Activated CD4-positive, alpha-beta T cell treated with anti-CD3 and anti-CD28 coated beads, Interleukin-2, amount 50 U/mL, for 1 hour (primary cell): Measurements from ENCODE around the gene KDM1A.

Experiments used
- DNase-seq: peaks from one replicate; pipeline ENCODE4 v3.0.0-alpha.2; 2020

The KDM1A gene

DNA sequence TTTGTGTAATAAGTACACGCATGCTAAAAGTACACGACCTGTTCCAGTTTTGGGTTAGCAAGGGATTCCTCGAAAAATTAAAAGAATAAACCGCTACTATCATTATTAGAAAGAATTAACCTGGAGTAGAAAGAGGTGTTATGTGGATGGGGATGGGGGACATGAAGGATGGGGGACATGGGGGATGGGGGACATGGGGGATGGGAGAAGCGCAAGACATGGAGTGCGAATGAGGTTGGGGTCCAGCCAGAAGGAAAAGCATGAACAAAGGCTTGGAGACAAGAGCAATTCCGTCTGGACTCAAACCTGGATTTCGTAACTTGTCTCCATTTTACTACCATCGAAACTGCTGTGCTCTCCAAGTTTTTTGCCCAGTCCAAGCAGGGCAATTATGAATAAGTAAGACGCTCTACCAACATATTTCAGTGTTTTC is 591 bp upstream of the KDM1A start:
- DNase-seq: no peak

- peak; percentile 6 for DNase-seq
These were observed 776 bp downstream of the KDM1A start for GRCh38 chr1:23019863-23020625.

- DNase-seq: no peak
These were observed 1.6 kb downstream of the KDM1A start for GRCh38 chr1:23020706-23021405.

GRCh38 chr1:23021834-23022233 is 2.6 kb downstream of the KDM1A start:
- no peak for DNase-seq

DNA sequence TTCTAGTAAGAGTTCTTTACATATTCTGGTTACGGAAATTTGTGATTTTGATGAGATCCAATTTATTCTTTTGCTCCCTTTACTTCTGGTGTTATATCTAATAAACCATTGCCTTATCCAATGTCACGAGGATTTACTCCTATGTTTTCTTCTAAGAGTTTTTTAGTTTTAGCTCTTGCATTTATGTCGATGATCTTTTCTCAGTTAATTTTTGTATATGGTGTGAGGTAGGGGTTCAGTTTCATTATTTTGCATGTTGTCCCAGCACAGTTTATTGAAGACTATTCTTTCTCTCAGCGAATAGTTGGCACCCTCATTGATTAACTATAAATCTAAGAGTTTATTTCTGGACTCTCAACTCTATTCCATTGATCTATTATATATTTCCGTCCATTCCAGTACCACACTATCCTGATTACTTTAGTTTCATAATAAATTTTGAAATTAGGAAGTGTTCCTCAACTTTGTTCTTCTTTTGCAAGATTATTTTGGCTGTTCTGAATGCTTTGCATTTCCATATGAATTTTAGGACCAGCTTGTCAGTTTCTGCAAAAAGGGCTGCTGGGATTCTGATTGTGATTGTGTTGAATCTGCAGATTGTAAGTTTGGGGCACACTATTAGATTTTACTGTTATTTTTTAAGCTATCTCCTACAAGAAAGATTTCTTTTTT is 4.0 kb downstream of the KDM1A start:
- no peak for DNase-seq

GRCh38 chr1:23026568-23026967 is 7.3 kb downstream of the KDM1A start:
- no peak for DNase-seq

GRCh38 chr1:23027352-23027907 is 8.2 kb downstream of the KDM1A start:
- no peak for DNase-seq

GRCh38 chr1:23029337-23029736 is 10.1 kb downstream of the KDM1A start:
- no peak for DNase-seq

GRCh38 chr1:23035823-23036452 is 16.7 kb downstream of the KDM1A start:
- no peak for DNase-seq

DNA sequence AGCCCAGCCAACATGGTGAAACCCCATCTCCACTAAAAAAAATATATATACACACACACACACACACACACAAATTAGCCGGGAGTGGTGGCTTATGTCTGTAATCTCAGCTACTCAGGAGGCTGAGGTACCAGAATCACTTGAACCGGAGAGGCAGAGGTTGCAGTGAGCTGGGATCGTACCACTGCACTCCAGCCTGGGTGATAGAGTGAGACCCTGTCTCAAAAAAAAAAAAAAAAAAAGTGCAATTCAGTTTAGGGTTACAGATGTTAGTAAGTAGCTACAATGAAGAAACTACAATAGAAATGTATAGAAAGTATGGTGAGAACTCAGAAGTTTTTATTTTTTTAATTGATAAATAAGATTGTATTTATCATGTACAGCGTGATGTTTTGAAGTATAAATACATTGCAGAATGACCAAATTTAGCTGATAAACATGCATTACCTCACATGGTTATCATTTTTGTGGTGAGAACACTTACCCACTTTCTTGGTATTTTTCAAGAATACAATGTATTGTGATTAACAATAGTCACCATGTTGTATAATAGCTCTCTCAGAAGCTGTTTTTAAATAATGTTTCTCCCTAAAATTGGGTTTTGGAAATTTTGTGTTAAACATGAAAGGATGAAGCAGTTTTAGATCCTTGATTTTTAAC is 17.9 kb downstream of the KDM1A start:
- DNase-seq: no peak

DNA sequence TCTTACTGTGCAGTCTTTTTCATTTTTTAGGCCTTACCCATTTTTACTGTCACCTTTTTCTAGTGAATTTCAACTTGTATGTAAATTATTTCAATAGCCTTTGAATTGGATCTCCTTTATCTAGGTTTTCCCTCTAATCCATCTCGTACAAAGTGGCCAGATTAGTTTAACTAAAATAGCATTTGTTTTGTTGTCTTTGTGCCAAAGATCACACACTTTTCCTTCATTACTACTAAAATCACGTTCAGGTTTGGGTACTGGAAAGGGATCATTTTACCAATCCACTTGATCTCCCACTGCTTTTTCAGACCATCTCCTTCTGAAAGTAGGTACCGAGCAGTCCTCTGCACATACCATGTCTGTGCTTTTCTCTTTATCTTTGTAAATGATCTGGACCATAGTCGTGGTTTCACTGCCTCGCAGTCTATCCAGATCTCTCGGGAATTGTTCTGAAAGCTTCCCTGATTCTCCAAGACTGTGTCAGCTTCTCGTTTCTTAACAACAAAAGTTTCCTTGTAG is 20.1 kb downstream of the KDM1A start:
- DNase-seq: no peak

- DNase-seq: no peak
These were observed 21.2 kb downstream of the KDM1A start for GRCh38 chr1:23040509-23040908.

DNA sequence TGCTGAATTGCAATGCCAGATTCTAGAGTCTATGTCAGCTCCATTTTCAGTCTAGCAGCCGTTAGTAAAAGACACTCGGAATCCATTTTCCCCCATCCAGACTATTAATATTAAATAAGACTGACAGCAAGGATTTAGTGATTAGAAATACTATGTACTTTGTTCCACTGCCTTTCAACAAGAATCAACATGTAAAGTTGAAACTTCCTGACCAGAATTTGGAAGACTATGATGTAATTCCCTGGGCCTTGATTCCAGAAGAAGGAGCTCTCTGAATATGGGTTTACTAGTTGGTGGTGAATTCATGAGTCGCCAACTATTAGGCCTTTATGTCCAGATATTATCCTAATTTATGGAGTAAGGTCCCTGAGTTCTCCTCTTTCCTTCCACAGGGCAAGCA is 24.8 kb downstream of the KDM1A start:
- DNase-seq: no peak

DNA sequence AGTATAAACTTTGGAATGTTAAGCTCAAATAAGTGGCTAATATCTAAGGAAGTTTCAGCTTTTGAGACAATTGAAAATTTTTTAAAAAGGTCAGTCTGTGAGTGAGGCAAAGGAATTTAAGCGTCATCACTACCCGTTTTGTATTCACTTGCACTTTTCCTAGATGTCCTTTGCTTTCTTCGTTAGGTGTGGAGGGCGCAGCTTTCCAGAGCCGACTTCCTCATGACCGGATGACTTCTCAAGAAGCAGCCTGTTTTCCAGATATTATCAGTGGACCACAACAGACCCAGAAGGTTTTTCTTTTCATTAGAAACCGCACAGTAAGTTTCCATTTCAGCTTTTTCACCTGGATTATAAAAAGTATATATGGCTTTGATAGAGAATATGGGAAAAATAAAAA is 30.9 kb downstream of the KDM1A start:
- no peak for DNase-seq

GRCh38 chr1:23051290-23051909 is 32.1 kb downstream of the KDM1A start:
- DNase-seq: no peak

DNA sequence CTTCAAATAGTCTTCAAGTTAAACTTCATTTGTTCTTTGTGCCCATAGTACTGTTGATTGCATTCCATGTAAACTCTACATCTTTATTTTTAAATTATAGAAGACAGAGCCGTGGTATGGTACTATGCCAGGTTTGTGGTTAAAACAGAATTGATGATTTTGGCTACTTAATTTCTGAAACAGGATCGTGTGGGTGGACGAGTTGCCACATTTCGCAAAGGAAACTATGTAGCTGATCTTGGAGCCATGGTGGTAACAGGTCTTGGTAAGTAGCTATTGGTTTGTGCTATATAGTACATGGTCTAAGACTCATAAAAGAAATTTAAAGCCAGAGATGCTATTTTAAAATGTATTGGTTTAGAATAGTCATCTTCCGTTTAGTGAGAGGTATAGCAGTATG is 38.0 kb downstream of the KDM1A start:
- no peak for DNase-seq

- no peak for DNase-seq
These were observed 43.0 kb downstream of the KDM1A start for GRCh38 chr1:23062271-23062670.

DNA sequence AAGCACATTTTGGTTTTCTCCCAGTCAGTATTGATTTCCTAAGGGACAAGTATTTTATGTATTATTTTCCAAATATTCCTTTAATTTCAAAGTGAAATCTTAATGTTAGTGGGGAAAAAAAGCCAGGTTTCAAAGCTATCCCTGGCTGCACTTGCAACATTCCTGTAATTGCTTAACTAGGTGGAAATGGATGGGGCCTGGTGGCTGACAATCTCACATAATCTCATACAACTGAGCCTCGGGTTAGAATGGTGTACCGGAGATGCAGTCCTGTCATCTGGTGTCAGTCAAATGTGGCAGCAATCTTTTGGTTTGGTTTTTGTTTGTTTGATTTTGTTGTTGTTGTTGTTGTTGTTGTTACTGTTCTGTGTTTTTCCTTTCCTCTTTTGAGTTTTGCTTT is 46.1 kb downstream of the KDM1A start:
- DNase-seq: no peak

- DNase-seq: no peak
These were observed 46.8 kb downstream of the KDM1A start for GRCh38 chr1:23066075-23066474.

DNA sequence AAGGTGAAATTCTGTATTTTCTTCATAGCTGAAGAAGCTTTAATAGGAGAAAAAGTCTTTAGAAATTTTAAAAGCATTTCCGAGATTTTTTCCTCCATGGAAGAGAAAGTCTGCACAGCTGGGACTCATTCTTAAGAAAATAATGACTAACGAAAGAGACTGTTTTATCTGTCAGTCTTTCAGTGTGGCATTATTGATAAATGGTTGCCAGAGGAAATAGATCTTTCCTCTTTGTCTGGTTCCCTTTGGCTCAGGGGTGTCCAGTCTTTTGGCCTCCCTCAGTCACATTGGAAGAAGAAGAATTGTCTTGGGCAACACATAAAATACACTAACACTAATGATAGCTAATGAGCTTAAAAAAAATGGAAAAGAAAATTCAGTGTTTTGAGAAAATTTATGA is 49.9 kb downstream of the KDM1A start:
- no peak for DNase-seq

DNA sequence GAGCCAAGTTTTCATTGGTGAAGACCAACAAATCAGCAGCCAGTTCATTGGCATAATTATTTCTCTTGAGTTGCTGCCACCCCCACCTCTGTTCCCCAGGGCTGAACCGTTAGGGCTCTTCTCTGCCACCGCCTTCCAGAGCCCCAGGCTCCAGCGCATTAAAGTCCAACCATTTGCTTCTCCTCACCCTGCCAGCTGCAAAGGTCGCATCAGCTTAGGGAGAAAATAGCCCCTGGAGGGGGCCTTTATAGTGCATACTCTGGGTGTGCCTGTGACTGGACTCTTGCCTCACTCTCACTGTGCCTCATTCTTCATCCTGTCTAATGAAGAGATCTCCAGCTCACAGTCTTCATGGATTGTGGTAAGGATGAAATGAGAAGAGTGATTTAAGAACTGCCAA is 50.4 kb downstream of the KDM1A start:
- DNase-seq: no peak

DNA sequence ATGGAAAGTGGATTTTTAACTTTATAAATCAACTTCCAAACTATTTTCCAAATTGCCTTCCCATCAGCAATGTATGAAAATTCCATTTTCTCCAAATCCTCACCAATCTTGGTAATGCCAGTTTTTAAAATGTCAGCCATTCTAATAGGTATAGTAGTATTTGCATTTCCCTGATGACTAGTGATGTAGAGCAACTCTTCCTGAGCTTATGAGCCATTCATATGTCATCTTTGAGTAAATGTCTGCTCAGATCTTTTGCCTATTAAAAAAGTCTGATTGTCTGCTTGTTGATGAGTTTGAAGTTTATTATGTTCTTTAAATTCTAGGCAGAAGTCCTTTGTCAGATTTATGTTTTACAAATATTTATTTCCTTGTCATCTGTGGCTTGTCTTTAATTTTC is 54.7 kb downstream of the KDM1A start:
- no peak for DNase-seq
